Endothelial cell of umbilical vein (primary cell): Measurements from ENCODE around the gene KCNK13.

Experiments used
- JUN ChIP-seq: IDR thresholded peaks from 2 replicates; pipeline ENCODE4 v1.6.1; 2011; ENCODE audit warnings: borderline replicate concordance, low read depth; ENCODE audit not compliant: insufficient read length, insufficient read depth
- POLR2A ChIP-seq: IDR thresholded peaks from 2 replicates; pipeline ENCODE4 v1.6.1; 2012; ENCODE audit warnings: low read depth, mild to moderate bottlenecking, control low read depth, low read length
- POLR2AphosphoS5 ChIP-seq: IDR thresholded peaks from 2 replicates; pipeline ENCODE4 v1.6.1; 2012; ENCODE audit warnings: low read depth, mild to moderate bottlenecking, control low read depth, low read length, moderate library complexity; ENCODE audit not compliant: insufficient read depth
- TF ChIP-seq, protein P1 (sequence below), 2 donors: IDR thresholded peaks; 1 replicate in 1 of 2; 2 replicates in 1 of 2; pipeline ENCODE4 v1.5.1; 2011; ENCODE audit warnings: low read length in 2 of 2, mild to moderate bottlenecking in 2 of 2, moderate library complexity in 2 of 2, control low read depth in 1 of 2, inconsistent platforms in 1 of 2, low read depth in 1 of 2; ENCODE audit not compliant: insufficient read depth in 1 of 2; ENCODE audit errors: extremely low read depth in 1 of 2

DNA sequence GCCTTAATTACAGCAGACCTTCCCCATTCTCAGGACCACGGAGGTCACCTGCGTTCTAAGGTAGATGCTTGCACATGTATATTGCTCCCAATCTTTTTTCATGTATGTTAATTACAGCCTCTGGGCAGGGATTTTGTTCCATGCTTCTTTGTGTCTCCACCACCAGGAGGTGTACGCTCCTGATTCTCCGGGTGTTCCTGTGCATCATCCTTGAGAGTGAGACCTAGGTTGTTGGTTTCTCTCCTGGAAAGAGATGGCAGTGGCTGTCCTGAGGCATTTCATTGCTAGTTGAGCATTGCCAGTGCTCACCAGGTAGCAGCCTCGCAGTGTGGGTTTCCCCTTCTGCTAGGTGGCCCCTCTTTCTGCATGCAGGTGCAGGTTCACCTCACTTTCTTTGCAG is 52.8 kb downstream of the KCNK13 start:
- TF ChIP-seq, protein P1, sequence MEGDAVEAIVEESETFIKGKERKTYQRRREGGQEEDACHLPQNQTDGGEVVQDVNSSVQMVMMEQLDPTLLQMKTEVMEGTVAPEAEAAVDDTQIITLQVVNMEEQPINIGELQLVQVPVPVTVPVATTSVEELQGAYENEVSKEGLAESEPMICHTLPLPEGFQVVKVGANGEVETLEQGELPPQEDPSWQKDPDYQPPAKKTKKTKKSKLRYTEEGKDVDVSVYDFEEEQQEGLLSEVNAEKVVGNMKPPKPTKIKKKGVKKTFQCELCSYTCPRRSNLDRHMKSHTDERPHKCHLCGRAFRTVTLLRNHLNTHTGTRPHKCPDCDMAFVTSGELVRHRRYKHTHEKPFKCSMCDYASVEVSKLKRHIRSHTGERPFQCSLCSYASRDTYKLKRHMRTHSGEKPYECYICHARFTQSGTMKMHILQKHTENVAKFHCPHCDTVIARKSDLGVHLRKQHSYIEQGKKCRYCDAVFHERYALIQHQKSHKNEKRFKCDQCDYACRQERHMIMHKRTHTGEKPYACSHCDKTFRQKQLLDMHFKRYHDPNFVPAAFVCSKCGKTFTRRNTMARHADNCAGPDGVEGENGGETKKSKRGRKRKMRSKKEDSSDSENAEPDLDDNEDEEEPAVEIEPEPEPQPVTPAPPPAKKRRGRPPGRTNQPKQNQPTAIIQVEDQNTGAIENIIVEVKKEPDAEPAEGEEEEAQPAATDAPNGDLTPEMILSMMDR (IDR thresholded peaks at IDR 0.05; ENCODE audit: extremely low read depth in 1 of 2, insufficient read depth in 1 of 2, low read depth in 1 of 2, low read length in 2 of 2), result peak; percentile 15
- TF ChIP-seq JUN, result no peak
- TF ChIP-seq POLR2A, result no peak
- TF ChIP-seq POLR2AphosphoS5, result no peak
